ENCODE measurements around the gene FAN1. TPM values are rescaled to one million over a fixed set of nuclear protein-coding genes. Genes with fewer than 3 reads are reported as not detected.

Gene FAN1
- total RNA-seq, 1 experiment from 2014 or later, result 28.2 TPM

DNA sequence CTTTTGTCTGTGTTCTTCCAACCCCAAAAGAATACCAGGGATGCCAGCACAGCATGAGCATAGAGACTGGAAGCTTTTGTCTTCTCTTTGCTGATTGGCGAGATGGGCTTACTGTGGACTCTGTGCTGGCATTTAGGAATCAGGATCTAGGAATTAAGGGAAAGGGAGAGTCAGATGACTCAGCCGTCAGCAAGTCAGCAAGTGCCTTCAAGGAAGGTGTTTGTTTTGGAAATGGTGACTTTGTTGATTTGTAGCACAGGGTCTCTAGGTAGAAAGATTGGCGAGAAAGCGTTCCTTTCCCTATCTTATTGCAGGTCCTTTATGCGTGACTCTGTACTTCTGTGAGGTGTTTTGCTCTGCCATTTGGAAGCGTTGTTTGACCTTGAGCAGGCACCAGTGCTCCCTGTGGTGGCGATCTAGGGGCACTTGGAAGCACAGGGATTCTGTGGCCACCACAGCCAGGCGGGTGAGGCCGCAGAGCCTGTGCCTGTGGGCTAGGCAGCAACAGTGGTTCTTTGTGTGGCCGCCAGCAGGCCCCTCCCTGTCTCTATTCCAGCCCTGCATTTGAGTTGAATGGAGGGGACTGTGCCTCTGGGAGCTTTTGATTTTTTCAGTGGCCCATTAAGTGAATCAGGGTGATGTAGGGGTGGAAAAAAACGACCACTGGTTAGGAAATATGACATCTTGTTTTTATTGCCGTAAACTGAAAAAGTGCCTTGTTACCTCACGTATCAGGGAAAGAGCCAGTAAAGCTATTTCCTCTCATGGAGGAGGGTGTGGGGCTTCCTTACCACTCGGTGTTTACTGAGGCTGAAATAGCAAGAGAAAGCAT is 19.0 kb downstream of the FAN1 start:
- Histone ChIP-seq H2BK12ac (ENCODE audit: insufficient read length, low read depth, low read length) (peak overlapping the region; percentile 66), H2AK5ac (ENCODE audit: insufficient read length, low read length) (no peak overlapping the region), H2BK5ac (ENCODE audit: insufficient read length, low read length) (no peak overlapping the region), H3T11ph (ENCODE audit: low read length) (no peak overlapping the region), H3K27ac (ENCODE audit: insufficient read length, low read depth, low read length) (peak overlapping the region; percentile 97), H2BK15ac (ENCODE audit: low read depth, low read length) (no peak overlapping the region), H3K18ac (ENCODE audit: insufficient read length, low read depth, low read length) (peak overlapping the region; percentile 89), H3K56ac (ENCODE audit: insufficient read length, low read depth, low read length) (no peak overlapping the region), H3K27me3 (ENCODE audit: insufficient read depth, low read length) (no peaks in the 10 kb centered on the region), H2BK20ac (ENCODE audit: low read depth, low read length, poor library complexity, severe bottlenecking) (no peak overlapping the region), H2AFZ (ENCODE audit: low read length) (no peak overlapping the region), H3K23ac (ENCODE audit: insufficient read length, low read depth, low read length) (no peak overlapping the region), H4K5ac (ENCODE audit: insufficient read length, low read depth, low read length) (no peak overlapping the region), H4K20me1 (ENCODE audit: control insufficient read depth, insufficient read depth, insufficient read length) (no peaks in the 10 kb centered on the region), H3K14ac (ENCODE audit: insufficient read depth, low read length) (peak overlapping the region; percentile 84), H3K4ac (ENCODE audit: low read depth, low read length) (no peak overlapping the region), H3K23me2 (ENCODE audit: insufficient read length, low read depth, low read length, poor library complexity, severe bottlenecking) (no peaks in the 10 kb centered on the region), H3K79me1 (ENCODE audit: insufficient read depth, low read depth, low read length, poor library complexity, severe bottlenecking) (no peaks in the 10 kb centered on the region), H3K9me3 (ENCODE audit: control insufficient read depth, low read depth, low read length) (no peaks in the 10 kb centered on the region), H3K4me2 (ENCODE audit: insufficient read depth, insufficient read length, low read length) (peak overlapping the region; percentile 28), H3K9ac (ENCODE audit: extremely low read depth, insufficient read length, low read length) (peak overlapping the region; percentile 6), H3K4me1 (ENCODE audit: insufficient read depth, low read length) (peaks cover 7% of the 10 kb centered on the region; the same call in 1 of the 2 replicates), H3K79me2 (ENCODE audit: insufficient read depth, low read length) (no peaks in the 10 kb centered on the region), H4K91ac (ENCODE audit: insufficient read length, low read depth, low read length) (peak overlapping the region; percentile 70), H4K8ac (replicated peaks; ENCODE audit: insufficient read length, low read depth, low read length) (no peak overlapping the region), H2BK120ac (ENCODE audit: low read depth, low read length, poor library complexity, severe bottlenecking) (no peak overlapping the region)
- peaks cover 40 to 41% of the 10 kb centered on the region in 2 experiments for H3K4me1 Mint-ChIP-seq
- peaks cover 20 to 73% (median 68%) of the 10 kb centered on the region in 3 experiments; a peak in 6 of 7 replicates for H3K36me3 Mint-ChIP-seq (ENCODE audit: insufficient read depth in 1 of 3, low read depth in 3 of 3)
- H3K27me3 Mint-ChIP-seq (ENCODE audit: low read depth), result no peaks in the 10 kb centered on the region
- TF ChIP-seq, protein P1, sequence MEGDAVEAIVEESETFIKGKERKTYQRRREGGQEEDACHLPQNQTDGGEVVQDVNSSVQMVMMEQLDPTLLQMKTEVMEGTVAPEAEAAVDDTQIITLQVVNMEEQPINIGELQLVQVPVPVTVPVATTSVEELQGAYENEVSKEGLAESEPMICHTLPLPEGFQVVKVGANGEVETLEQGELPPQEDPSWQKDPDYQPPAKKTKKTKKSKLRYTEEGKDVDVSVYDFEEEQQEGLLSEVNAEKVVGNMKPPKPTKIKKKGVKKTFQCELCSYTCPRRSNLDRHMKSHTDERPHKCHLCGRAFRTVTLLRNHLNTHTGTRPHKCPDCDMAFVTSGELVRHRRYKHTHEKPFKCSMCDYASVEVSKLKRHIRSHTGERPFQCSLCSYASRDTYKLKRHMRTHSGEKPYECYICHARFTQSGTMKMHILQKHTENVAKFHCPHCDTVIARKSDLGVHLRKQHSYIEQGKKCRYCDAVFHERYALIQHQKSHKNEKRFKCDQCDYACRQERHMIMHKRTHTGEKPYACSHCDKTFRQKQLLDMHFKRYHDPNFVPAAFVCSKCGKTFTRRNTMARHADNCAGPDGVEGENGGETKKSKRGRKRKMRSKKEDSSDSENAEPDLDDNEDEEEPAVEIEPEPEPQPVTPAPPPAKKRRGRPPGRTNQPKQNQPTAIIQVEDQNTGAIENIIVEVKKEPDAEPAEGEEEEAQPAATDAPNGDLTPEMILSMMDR (conservative IDR thresholded peaks at IDR 0.05), result no peak
- H3K4me3 Mint-ChIP-seq, result peak overlapping the region in 1 of 2 experiments; percentile 28; a peak in 3 of 5 replicates
- no peaks in the 10 kb centered on the region for H3K9me3 Mint-ChIP-seq
- WGBS (ENCODE audit: extremely low coverage, insufficient read length, low lambda C conversion rate), result no CpG with 5 or more reads among the region's 14 CpGs
- DNase-seq, result peak; percentile 83
- H3K27ac Mint-ChIP-seq, result peak overlapping the region; percentile 95 to 100 (median 98)

Measured in H9 (cell line).